Ramos (cell line): ENCODE results near the gene A4GALT.

Source experiments
- in situ Hi-C: fragments of 300-500 bp; cut with MboI; formaldehyde crosslinking; loops from one replicate; pipeline ENCODE4 v1.14.3; 2022; ENCODE audit warnings: low sequenced_read_pairs; ENCODE audit not compliant: unreplicated experiment

A4GALT gene

GRCh38 chr22:42655693-42656092 is 65.0 kb downstream of the A4GALT start:
- in situ Hi-C loops: no loop called here

GRCh38 chr22:42654436-42655073 is 66.1 kb downstream of the A4GALT start:
- in situ Hi-C loops: no loop called here

- in situ Hi-C loops: no loop called here
Measured at GRCh38 chr22:42653999-42654398, 66.7 kb downstream of the A4GALT start.

- in situ Hi-C loops: no loop called here
Measured at GRCh38 chr22:42651134-42651533, 69.5 kb downstream of the A4GALT start.

GRCh38 chr22:42649246-42650099 is 71.2 kb downstream of the A4GALT start, which contains the start of gene CYB5R3:
Gene CYB5R3 (minus strand): TSS chr22:42649392. CDS start chr22:42649315, 77 bp downstream.
- in situ Hi-C loops: no loop called here

- in situ Hi-C loops: no loop called here
Measured at GRCh38 chr22:42648368-42649245, 72.1 kb downstream of the A4GALT start.

GRCh38 chr22:42648017-42648367 is 72.7 kb downstream of the A4GALT start:
- in situ Hi-C loops: no loop called here

GRCh38 chr22:42646569-42647525 is 73.8 kb downstream of the A4GALT start:
- in situ Hi-C loops: no loop called here

GRCh38 chr22:42645938-42646568 is 74.6 kb downstream of the A4GALT start:
- in situ Hi-C loops: no loop called here

GRCh38 chr22:42645341-42645937 is 75.2 kb downstream of the A4GALT start:
- in situ Hi-C loops: no loop called here

GRCh38 chr22:42644422-42645340 is 76.0 kb downstream of the A4GALT start:
- in situ Hi-C loops: no loop called here

- in situ Hi-C loops: no loop called here
Measured at GRCh38 chr22:42643634-42644421, 76.8 kb downstream of the A4GALT start.

GRCh38 chr22:42642806-42643633 is 77.7 kb downstream of the A4GALT start:
- in situ Hi-C loops: no loop called here
